Measurements from ENCODE around the gene CAMK2D.
"Not testable (repeated sequence)": the region's sequence is repeated elsewhere in the genome, so short reads cannot be mapped to it uniquely, and the experiment has no call there.

Gene CAMK2D

DNA sequence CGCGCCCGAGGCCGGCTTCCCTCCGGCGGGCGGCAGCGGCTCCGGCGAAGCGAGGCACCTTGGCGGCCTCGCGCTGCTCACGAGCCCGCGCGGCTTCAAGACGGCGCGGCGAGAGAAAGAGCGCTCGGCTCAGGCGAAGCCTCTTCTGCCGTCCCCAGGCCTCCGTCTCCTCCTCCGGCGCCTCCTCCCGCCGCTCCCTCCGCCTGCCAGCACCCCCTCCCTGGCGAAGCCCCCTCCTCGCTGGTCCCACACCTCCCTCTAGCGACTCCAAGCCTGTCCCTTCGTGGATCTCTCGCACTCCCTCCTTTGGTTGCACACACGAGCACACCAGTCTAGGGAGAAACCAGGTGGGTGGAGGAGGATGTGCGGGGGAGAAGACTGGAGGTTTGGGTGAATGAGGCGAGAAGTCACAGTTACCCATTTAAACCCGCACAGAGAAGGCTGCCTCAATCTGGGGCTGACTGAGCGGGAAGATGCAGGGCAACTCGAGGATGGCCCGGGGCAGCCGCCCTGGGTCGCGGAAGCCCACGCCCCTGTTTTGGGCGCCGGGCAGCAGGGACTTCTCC lies at the start of gene CAMK2D:
CAMK2D (minus strand) TSS at position 119 of the 566 bp plus-strand sequence. CDS start 670 bp downstream, outside the sequence.
- DNase-seq (ENCODE audit: low read depth in 2 of 2), result peak; percentile 70 to 85

DNA sequence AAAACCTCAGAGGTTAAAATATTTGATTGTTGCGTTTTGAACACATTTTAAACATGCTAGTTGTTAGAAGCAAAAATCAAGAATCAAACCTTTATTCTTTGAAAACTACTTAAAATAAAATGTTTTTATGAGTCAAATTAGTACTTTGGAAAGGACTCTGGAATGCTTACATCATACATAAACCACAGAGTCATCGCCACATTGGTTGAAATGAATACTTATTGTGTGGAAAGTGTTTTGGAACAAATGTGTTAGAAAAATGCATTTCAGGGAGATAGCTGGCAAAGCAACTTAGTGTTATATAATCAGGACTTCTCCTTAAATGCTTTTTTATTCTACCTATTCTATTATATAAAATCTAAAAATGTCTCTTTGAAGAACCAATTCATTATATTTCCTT lies 49.4 kb upstream of the CAMK2D start:
- no peak for DNase-seq (ENCODE audit: low read depth in 2 of 2)

DNA sequence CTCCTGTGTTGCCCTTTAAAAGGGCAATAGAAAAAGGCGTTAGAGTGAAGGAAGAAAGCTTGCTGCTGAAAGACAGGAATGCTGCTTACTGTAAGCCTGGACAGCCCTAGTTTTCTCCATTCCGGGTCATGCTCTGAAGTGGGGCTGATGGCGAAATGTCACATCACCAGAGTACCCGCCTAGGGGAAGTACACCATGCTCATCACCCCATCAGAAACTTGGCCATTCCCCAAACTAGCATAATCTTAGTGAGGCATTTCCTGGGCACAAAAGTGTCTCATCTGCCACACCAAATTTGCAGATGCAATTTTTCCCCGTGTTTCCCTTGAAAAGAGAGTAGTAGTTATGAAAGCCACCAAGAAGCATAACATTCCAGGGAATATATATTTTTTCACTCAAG lies 47.8 kb upstream of the CAMK2D start:
- no peak for DNase-seq (ENCODE audit: low read depth in 2 of 2)

DNA sequence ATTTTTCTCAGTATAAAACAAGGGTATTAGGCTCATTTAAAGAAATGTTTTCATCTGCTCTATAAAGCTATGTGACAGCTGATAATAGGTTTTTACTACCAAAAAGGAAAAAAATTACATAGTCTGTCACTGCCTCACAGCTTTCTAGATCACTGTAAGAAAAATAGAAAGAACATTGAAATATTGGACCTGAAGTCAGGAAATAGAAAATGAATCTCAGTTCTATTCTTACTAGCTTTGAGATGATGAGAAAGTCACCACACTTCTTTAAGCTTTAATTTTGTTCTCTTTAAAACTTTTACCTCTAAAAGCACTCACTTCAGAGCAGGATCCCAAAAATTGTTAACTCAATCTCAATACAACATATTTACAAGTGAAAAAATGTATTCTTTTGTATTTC lies 45.3 kb upstream of the CAMK2D start:
- DNase-seq (ENCODE audit: low read depth in 2 of 2), result no peak

DNA sequence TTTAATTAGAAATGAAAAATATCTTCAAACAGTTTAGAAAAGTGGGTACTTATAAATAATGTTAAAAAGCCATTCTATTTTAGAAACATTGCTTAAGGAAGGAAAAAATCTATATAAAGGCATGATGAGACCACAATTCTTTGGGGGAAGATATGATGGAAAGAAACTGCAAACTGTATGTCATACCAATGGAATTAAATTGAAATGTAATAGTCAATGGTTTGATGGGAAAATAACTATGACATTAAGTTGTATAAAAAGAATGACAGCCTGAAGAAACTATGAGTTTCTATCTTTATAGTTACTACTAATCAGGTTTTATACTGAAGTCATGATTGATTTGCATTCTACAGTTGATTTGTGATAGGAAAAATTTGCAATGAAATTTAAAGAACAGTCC lies 40.3 kb upstream of the CAMK2D start:
- DNase-seq (ENCODE audit: low read depth in 2 of 2), result no peak

DNA sequence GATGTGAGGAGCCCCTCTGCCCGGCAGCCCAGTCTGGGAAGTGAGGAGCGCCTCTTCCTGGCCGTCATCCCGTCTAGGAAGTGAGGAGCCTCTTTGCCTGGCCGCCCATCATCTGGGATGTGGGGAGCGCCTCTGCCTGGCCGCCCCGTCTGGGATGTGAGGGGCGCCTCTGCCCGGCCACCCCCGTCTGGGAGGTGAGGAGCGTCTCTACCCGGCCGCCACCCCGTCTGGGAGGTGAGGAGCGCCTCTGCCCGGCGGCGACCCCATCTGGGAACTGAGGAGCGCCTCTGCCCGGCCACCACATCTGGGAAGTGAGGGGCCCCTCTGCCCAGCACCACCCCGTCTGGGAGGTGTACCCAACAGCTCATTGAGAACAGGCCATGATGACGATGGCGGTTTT lies 34.8 kb upstream of the CAMK2D start:
- DNase-seq (ENCODE audit: low read depth in 2 of 2), result not testable (repeated sequence)

DNA sequence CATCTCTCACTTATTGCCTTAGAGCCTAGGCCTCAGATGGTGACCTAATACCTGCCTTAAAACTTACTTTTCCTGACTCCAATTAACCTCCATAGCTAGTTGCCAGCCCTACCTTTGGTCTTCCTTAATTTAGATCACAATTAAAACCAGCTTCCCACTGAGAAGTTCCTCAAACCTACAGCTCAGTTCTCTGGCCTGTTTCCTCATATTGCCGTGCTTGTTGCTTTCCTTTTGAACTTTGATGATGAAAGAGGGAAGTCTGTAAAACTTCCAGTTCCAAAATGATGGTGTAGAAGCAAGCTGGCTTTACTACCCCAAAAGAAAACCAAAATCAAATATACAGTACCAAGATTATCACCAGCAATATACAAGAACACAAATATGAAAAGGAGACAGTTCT lies 28.9 kb upstream of the CAMK2D start:
- DNase-seq (ENCODE audit: low read depth in 2 of 2), result no peak

DNA sequence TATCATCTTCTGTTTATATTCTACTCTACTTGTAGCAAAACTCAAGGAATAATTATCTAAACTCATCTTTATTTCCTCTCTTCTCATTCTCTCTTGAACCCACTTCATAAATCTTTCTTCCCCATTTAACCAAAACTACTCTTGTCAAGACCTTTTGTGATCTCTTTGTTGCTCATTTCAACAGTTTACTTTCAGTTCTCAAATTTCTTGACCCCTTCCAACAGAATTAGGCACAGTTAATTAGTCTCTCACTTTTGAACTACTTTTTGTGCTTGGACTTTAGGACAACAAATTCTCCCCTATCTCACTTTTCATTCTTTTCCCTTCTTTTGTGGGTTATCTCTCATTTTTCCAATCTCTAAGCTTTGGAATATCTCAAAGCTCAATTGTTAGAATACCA lies 27.4 kb upstream of the CAMK2D start:
- no peak for DNase-seq (ENCODE audit: low read depth in 2 of 2)

DNA sequence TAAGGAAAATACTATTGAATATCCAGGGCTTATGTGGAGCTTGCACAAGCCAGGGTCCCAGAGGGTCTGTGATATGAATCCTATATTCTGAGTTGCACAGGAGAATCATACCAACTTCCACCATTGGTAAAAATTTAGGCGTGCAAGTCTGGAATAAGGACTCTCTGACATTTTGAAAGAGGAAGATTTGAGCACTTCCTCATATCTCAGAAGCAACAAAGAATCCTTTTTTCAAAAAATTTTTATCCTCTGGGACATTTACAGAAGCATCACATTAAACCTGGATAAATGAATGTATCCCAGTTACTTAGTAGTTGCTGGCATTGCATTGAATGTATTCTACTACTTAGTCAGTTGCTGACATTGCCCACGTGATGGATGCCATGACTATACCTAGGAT lies 24.2 kb upstream of the CAMK2D start:
- DNase-seq (ENCODE audit: low read depth in 2 of 2), result no peak

DNA sequence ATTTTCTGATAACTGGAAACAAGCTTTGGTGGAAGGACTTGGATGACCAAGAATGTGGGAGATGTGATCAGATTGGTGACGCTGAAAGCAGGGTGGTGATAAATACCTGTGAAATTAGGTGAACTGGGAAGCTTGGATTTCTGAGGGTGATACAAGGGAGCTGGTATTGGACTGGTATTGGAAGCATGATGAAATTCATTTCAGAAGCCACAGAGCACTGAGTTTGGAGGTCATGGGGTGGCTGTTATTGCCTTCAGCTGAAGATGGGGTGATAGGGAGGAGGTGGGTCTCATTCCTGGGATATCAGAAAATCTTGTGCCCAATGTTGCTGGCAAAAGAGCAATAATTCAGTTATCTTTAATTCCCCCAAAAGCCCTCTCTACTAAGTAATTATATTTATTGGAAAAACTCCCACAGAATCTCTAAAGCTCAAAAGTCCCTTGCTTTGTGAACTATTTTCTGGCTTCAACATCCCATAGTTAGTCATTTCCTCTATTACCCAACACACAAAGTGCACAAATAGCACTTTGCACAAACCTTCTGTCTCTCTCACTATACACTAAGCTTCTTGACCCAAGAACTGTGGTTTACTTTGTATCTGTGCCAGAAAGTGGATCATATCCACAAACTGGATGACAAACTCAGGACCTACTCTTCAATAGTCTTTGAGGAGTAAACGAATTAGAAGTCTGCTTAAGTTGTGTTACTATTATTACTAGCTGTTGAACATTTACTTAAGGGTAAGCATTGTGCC lies 23.1 kb upstream of the CAMK2D start:
- DNase-seq (ENCODE audit: low read depth in 2 of 2), result no peak

DNA sequence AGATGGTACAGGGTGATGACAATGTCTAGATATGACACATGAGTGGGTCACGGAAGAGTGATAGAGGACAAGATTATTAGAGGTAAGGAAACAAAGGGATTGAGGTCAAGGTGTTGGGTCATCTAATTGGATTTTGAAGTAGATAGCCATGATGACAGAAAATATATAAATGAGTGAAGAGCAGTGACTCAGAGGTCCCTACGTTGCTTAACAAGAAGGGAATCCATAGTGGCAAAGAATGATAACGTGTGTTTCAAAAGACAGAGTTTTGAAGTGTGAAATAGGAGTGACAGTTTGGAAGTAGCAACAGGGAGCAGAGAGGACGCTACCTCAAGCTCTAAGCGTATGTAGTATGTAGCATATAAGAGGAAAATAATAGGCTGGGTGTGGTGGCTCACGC lies 22.2 kb upstream of the CAMK2D start:
- no peak for DNase-seq (ENCODE audit: low read depth in 2 of 2)

DNA sequence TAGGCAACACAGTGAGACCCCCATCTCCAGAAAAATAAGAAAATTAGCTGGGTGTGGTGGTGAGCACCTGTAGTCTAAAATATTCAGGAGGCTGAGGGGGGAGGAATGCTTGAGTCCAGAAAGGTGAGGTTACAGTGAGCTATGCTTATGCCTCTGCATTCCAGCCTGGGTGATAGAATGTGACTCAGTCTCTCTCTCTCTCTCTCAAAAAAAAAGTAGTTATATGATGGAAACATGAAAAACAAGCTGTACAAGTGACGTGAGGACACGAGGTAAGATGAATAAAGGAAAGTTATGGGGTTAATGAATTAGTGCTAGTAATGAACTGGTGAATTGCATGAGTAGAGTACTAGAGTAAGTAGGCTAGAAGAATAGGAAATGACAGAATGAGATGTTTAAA lies 21.8 kb upstream of the CAMK2D start:
- no peak for DNase-seq (ENCODE audit: low read depth in 2 of 2)

DNA sequence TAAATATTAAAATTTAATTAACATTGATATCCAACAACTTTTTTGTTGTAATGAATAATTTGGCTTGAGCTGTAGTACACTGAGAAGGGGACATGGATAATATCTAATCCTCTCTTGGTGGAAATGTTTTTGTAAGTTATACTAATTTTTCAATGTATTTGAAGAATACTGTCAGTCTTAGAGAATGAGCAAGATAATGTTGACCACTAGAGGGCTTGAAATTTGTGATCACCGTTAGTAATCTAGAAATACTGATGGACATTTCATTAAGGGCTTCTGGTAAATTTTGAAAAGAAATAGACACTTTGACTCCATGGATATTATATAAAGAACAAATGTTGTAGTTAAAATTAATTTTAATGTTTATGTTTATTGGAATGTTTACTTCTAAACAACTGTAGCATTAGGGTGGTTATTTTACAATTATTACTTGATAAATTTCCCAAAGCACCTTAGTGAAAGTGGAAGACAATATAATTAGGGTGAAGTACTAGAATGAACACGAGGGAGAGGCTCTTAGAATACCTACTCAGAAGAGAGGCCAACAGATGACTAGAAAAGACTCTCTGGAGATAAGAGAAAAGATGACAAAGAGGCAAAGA lies 20.0 kb upstream of the CAMK2D start:
- no peak for DNase-seq (ENCODE audit: low read depth in 2 of 2)

DNA sequence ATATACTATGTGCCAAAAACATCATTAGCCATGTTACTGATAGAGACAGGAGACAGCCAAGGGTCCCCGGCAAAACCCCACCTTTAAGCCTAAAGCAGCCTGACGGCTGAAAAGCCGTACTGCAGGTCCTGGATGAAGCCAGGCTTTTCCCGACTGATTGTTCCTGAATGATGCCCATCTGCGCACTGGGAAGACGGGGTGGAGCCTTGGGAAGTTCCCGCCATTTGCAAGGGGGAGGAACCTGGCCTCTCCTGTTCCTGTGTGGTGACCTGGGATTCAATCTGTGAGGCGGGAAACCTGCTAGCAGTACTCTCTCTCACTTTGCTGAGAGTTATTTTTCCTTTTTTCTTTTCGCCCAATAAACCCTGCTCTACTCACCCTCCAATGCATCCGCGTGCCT lies 15.1 kb upstream of the CAMK2D start:
- DNase-seq (ENCODE audit: low read depth in 2 of 2), result no peak

DNA sequence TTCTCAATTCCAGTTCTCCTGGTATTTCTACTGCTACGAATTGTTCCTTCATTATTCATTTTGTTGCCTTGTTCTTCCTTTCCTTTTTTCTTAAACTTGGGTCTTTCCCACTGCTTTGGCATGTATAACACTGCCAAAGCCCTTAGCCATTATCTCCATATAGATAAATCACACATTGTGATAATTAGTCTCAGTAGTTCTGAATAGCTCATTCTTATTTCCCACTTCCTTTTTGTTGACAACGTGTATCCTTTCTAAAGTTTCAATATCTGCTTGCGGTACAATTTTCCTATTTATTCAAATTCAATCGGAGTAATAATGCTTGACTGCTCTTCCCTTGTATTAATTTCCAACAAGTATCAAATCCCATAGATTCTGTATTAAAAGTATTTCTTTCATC lies 14.5 kb upstream of the CAMK2D start:
- no peak for DNase-seq (ENCODE audit: low read depth in 2 of 2)

DNA sequence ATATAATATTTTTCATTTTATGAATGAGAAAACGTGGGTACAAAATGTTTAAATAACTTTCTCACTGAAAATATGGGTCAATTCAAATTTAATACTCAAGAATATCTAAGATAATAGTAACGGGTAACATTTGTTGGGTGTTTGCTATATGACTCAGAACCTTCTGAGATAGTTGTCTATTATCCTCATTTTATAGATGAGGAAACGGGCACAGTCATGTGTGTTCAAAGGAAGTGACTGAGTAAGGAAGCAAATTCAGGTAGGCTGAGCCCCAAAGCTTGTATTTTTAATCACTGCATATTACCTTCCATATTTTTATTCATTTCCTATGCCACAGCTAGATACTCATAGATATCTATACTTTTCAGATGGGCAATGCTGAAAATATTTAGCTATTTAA lies 12.2 kb upstream of the CAMK2D start:
- DNase-seq (ENCODE audit: low read depth in 2 of 2), result no peak

DNA sequence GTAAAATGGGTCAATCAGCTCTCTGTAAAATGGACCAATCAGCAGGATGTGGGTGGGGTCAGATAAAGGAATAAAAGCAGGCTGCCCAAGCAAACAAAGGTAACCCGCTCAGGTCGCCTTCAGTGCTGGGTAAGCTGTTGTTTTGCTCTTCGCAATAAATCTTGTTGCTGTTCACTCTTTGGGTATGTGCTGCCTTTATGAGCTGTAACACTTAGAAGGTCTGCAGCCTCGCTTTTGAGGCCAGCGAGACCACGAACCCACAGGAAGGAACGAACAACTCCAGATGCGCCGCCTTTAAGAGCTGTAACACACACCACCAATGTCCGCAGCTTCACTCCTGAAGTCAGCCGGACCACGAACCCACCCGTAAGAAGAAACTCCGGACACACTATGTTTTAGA lies 11.5 kb upstream of the CAMK2D start:
- DNase-seq (ENCODE audit: low read depth in 2 of 2), result no peak

DNA sequence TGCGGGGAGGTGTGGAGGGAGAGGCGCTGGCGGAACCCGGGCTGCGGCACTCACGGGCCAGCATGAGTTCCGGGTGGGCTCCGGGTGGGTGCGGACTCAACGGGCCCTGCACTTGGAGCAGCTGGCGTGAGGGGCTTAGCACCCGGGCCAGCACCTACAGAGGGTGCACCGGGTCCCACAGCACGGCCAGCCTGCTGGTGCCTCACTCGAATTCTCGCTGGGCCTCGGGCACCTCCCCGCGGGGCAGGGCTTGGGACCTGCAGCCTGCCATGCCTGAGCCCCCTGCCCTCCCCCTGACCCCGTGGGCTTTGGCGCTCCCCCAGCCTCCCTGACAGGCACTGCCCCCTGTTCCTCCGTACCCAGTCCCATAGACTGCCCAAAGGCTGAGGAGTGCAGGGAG lies 10.8 kb upstream of the CAMK2D start:
- DNase-seq (ENCODE audit: low read depth in 2 of 2), result no peak

DNA sequence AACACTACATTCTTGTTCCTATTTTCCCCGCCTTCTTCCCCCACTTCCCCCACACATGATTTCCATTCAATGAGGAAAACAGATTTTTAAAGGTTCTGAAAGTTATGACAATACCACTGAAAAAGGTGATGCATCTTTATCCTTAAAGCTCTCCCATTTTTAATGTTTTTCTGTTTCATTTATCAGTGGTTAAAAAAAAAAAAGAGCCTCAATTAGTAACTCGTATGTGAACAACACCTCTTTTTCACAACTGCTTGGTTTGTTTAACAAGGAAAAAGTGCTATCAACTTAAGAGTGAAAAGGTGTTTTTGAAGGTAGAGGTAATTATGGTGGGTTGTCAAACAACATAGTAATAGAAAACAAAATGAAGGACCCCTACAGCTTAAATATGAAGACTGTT lies 8.2 kb upstream of the CAMK2D start:
- no peak for DNase-seq (ENCODE audit: low read depth in 2 of 2)

DNA sequence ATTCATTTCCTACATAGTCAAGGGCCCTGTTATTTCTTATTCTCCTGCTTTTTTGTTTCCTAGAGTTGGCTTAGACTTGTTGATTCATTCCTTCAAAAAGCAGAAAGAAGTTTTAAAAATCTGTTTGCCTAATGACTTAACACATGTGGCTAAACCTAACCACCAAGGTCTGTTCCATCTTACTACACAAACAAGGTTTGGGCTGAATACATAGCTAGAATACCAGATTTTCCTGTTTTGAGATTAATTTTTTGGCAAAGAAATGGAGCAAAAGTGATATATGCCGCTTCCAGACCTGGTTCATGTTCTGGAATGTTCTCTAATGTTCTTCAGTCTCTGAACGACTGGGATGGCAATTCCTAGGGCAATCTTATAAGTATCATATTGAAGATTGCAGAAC lies 7.4 kb upstream of the CAMK2D start:
- no peak for DNase-seq (ENCODE audit: low read depth in 2 of 2)

DNA sequence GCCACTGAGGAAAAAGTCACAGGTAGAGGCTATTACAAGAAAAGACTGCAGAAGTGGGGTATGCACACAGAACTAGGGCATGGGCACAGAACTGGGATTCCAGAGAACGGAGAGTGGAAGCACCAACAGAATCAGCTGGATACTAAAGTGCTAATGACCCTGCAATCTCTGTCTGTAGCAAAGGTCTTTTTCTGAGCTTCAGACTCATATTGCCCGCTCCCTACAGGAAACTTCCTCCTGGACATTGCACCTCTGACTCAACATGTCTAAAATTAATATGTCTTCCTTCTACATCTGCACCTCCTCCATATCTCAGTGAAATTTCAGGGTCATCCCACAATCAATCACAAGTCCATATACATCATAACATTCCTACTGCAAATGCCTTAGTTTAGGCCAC lies 5.3 kb upstream of the CAMK2D start:
- DNase-seq (ENCODE audit: low read depth in 2 of 2), result no peak

DNA sequence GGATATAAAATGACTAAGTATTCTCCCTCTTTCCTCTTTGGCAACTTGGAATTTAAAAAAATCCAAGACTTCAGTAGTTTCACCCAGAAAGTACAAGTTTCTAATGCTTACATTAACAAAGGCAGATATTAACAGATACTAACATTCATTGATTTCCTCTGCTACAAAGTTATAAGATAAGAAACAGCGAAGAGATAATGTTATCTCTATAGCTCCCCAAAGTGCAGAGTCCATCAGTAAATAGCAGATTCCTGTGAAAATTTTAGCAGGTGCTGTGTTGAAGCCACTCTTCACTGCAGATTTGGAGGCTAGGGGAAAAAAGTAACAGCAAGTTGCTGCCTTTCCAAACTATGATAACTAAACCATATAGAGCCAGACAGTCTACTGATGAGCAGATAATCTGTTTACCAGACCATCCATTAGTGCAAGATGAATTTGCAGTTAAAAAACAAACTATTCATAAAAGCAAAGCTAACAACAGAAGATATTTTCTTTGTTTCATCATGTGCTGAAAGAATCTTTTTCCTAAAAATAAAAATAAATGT lies 3.3 kb upstream of the CAMK2D start:
- DNase-seq (ENCODE audit: low read depth in 2 of 2), result no peak

DNA sequence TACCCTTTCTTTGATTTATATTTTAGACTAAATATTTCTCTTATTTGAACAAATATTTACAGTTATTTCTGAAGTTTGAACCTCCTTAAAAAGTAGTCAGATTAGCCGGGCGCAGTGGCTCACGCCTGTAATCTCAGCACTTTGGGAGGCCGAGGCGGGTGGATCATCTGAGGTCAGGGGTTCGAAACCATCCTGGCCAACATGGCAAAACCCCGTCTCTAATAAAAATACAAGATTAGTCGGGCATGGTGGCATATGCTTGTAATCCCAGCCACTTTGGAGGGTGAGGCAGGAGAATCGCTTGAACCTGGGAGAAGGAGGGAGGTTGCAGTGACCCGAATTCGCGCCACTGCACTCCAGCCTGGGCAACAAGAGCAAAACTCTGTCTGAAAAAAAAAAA lies 2.4 kb upstream of the CAMK2D start:
- not testable (repeated sequence) for DNase-seq (ENCODE audit: low read depth in 2 of 2)

DNA sequence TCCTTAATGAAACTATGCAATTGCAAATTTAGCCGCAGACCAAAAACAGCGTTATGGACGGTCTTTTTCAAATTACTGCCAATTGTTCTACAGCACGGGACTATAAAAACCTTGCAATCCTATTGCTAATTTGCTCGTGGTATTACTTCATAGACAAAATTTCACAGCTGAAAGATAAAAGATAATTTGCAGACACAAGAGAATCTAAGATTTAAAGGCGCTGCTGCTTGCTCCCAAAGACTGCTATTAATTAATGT lies 1.4 kb upstream of the CAMK2D start:
- no peak for DNase-seq (ENCODE audit: low read depth in 2 of 2)

All from activated CD8-positive, alpha-beta memory T cell treated with anti-CD3 and anti-CD28 coated beads for 4 hours (primary cell).